Measurements from ENCODE around the gene ERBB4.

DNA sequence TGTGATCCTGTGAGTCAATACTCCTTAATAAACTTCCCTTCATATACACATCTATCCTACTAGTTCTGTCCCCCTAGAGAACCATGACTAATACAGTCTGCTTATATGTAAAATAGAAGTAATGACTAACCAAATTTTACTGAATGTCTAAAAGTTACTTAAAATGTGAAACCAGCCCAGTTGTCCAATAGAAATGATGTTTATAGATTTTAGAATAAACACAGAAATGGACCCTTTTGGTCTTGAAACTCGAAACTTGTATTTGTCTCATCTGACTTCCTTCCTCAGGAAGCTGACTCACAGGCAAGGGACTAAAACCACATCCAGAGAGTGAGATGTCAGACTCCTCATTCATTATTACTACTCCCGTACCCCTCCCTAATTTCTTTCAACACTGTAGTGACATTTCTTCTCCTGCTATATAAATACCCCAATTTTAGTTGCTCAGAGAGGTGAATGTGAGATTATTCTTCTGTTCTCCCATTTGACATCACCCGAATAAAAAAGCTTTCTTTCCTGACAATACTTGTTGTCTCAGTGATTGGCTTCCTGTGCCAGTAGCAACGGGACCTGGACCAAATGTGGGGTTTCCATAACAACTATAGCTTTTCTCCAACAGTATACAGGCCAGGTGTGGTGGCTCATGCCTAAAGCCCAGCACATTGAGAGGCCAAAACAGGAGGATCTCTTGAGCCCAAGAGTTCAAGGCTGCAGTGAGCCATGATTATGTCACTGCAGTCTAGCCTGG lies 486.0 kb downstream of the ERBB4 start:
- TF ChIP-seq POLR2AphosphoS2 (conservative IDR thresholded peaks at IDR 0.05; ENCODE audit: low read length) = no peak
- no peak for TF ChIP-seq EP300 (IDR thresholded peaks at IDR 0.05)
- TF ChIP-seq, protein P1, sequence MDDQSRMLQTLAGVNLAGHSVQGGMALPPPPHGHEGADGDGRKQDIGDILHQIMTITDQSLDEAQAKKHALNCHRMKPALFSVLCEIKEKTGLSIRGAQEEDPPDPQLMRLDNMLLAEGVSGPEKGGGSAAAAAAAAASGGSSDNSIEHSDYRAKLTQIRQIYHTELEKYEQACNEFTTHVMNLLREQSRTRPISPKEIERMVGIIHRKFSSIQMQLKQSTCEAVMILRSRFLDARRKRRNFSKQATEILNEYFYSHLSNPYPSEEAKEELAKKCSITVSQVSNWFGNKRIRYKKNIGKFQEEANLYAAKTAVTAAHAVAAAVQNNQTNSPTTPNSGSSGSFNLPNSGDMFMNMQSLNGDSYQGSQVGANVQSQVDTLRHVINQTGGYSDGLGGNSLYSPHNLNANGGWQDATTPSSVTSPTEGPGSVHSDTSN (IDR thresholded peaks at IDR 0.05) = no peak
- TF ChIP-seq, protein P2, sequence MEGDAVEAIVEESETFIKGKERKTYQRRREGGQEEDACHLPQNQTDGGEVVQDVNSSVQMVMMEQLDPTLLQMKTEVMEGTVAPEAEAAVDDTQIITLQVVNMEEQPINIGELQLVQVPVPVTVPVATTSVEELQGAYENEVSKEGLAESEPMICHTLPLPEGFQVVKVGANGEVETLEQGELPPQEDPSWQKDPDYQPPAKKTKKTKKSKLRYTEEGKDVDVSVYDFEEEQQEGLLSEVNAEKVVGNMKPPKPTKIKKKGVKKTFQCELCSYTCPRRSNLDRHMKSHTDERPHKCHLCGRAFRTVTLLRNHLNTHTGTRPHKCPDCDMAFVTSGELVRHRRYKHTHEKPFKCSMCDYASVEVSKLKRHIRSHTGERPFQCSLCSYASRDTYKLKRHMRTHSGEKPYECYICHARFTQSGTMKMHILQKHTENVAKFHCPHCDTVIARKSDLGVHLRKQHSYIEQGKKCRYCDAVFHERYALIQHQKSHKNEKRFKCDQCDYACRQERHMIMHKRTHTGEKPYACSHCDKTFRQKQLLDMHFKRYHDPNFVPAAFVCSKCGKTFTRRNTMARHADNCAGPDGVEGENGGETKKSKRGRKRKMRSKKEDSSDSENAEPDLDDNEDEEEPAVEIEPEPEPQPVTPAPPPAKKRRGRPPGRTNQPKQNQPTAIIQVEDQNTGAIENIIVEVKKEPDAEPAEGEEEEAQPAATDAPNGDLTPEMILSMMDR (IDR thresholded peaks at IDR 0.05) = no peak
- TF ChIP-seq CBX8 (IDR thresholded peaks at IDR 0.05) = no peak
- no peak for TF ChIP-seq RCOR1 (IDR thresholded peaks at IDR 0.05; ENCODE audit: low read depth, low read length)
- no peak for TF ChIP-seq POLR2A (IDR thresholded peaks at IDR 0.05; ENCODE audit: low read length)
- no peak for TF ChIP-seq RNF2 (IDR thresholded peaks at IDR 0.05; ENCODE audit: borderline replicate concordance, low read depth)
